ENCODE results near the gene SST.

- TF ChIP-seq, protein P1, sequence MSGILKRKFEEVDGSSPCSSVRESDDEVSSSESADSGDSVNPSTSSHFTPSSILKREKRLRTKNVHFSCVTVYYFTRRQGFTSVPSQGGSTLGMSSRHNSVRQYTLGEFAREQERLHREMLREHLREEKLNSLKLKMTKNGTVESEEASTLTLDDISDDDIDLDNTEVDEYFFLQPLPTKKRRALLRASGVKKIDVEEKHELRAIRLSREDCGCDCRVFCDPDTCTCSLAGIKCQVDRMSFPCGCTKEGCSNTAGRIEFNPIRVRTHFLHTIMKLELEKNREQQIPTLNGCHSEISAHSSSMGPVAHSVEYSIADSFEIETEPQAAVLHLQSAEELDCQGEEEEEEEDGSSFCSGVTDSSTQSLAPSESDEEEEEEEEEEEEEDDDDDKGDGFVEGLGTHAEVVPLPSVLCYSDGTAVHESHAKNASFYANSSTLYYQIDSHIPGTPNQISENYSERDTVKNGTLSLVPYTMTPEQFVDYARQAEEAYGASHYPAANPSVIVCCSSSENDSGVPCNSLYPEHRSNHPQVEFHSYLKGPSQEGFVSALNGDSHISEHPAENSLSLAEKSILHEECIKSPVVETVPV (CRISPR knock-in tag; IDR thresholded peaks at IDR 0.05): no peak
- TF ChIP-seq, protein P2, sequence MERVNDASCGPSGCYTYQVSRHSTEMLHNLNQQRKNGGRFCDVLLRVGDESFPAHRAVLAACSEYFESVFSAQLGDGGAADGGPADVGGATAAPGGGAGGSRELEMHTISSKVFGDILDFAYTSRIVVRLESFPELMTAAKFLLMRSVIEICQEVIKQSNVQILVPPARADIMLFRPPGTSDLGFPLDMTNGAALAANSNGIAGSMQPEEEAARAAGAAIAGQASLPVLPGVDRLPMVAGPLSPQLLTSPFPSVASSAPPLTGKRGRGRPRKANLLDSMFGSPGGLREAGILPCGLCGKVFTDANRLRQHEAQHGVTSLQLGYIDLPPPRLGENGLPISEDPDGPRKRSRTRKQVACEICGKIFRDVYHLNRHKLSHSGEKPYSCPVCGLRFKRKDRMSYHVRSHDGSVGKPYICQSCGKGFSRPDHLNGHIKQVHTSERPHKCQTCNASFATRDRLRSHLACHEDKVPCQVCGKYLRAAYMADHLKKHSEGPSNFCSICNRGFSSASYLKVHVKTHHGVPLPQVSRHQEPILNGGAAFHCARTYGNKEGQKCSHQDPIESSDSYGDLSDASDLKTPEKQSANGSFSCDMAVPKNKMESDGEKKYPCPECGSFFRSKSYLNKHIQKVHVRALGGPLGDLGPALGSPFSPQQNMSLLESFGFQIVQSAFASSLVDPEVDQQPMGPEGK (CRISPR knock-in tag; IDR thresholded peaks at IDR 0.05; ENCODE audit: borderline replicate concordance): no peak
- TF ChIP-seq GLIS3 (CRISPR knock-in tag; IDR thresholded peaks at IDR 0.05): no peak
- TF ChIP-seq OSR1 (CRISPR knock-in tag; IDR thresholded peaks at IDR 0.05): no peak
- no peak for TF ChIP-seq ZNF8 (CRISPR knock-in tag; IDR thresholded peaks at IDR 0.05)
- TF ChIP-seq RARB (CRISPR knock-in tag; IDR thresholded peaks at IDR 0.05): no peak
- no peak for TF ChIP-seq ARNTL (CRISPR knock-in tag; IDR thresholded peaks at IDR 0.05; ENCODE audit: borderline replicate concordance, low read depth)
- TF ChIP-seq CSDC2 (CRISPR knock-in tag; IDR thresholded peaks at IDR 0.05): no peak
Observed at GRCh38 chr3:187628169-187628568, 42.0 kb downstream of the SST start.
